ENCODE data around the gene SUMF1.

The SUMF1 gene

GRCh38 chr3:4492208-4493013 is 25.3 kb upstream of the SUMF1 start:
- no peak for TF ChIP-seq EGR1 (IDR thresholded peaks at IDR 0.05)
- TF ChIP-seq YY1 (IDR thresholded peaks at IDR 0.05; ENCODE audit: low read depth) = no peak
- TF ChIP-seq RAD21 (IDR thresholded peaks at IDR 0.05; ENCODE audit: low read depth) = no peak
- 0 out of 2 replicates have a peak, but pooled peaks have one; percentile 0 for TF ChIP-seq MAX (IDR thresholded peaks at IDR 0.05)
- no peak for TF ChIP-seq CREB1 (IDR thresholded peaks at IDR 0.05; ENCODE audit: low read depth)
- TF ChIP-seq TCF12 (IDR thresholded peaks at IDR 0.05; ENCODE audit: low read depth) = no peak
- TF ChIP-seq NFIC (IDR thresholded peaks at IDR 0.05) = no peak

DNA sequence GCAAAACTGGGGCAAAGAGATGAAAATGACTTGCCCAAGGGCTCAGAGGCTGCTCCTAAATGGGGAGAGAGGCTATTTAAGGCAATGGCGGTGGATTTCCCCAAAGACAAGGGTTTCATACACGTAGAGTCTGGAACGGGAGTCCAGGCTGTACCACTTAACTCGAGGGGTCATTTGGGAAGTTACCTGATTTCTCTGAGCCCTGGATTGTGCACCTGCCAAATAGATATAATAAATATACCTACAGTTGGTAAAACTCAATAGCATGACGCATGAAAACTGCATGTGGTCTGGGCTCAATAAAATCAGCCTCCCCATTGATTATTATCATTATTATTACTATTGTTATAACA is 24.8 kb upstream of the SUMF1 start:
- TF ChIP-seq NFIC (IDR thresholded peaks at IDR 0.05) (no peak), EGR1 (IDR thresholded peaks at IDR 0.05) (no peak), EP300 (IDR thresholded peaks at IDR 0.05; ENCODE audit: borderline replicate concordance) (no peak), TCF12 (IDR thresholded peaks at IDR 0.05; ENCODE audit: low read depth) (no peak), TAF1 (IDR thresholded peaks at IDR 0.05; ENCODE audit: low read depth) (no peak)

GRCh38 chr3:4478261-4478660 is 11.2 kb upstream of the SUMF1 start:
- TF ChIP-seq CREB1 (IDR thresholded peaks at IDR 0.05; ENCODE audit: low read depth) = no peak
- TF ChIP-seq NFIC (IDR thresholded peaks at IDR 0.05) = no peak
- no peak for TF ChIP-seq YY1 (IDR thresholded peaks at IDR 0.05; ENCODE audit: low read depth)
- TF ChIP-seq EP300 (IDR thresholded peaks at IDR 0.05; ENCODE audit: borderline replicate concordance) = no peak
- no peak for TF ChIP-seq TEAD4 (IDR thresholded peaks at IDR 0.05)
- no peak for TF ChIP-seq TCF12 (IDR thresholded peaks at IDR 0.05; ENCODE audit: low read depth)
- TF ChIP-seq TAF1 (IDR thresholded peaks at IDR 0.05; ENCODE audit: low read depth) = no peak
- no peak for TF ChIP-seq EGR1 (IDR thresholded peaks at IDR 0.05)
- no peak for TF ChIP-seq FOXM1 (IDR thresholded peaks at IDR 0.05; ENCODE audit: borderline replicate concordance, low read depth)
- TF ChIP-seq MAX (IDR thresholded peaks at IDR 0.05) = no peak
- TF ChIP-seq ZBTB7A (IDR thresholded peaks at IDR 0.05; ENCODE audit: low read depth) = no peak

DNA sequence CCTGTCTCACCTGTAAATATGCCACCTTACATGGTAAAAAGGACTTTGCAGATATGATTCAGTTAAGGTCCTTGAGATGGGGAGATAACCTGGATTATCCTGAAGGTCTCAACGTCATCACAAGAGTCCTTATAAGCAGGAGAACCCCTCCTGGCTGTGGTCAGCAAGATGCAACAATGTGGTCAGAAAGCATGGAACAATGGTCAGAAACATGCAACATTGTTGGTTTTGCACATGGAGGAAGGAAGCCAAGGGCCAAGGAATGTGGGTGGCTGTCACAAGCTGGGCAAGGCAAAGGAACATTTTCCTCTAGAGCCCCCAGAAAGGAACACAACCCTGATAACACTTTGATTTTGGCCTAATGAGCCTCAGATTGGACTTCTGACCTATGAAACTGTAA is 9.4 kb upstream of the SUMF1 start:
- TF ChIP-seq TCF12 (IDR thresholded peaks at IDR 0.05; ENCODE audit: low read depth) (no peak), FOXM1 (IDR thresholded peaks at IDR 0.05; ENCODE audit: borderline replicate concordance, low read depth) (no peak), RAD21 (IDR thresholded peaks at IDR 0.05; ENCODE audit: low read depth) (no peak), TAF1 (IDR thresholded peaks at IDR 0.05; ENCODE audit: low read depth) (no peak), CEBPB (IDR thresholded peaks at IDR 0.05) (no peak), ZBTB7A (IDR thresholded peaks at IDR 0.05; ENCODE audit: low read depth) (no peak), NFIC (IDR thresholded peaks at IDR 0.05) (no peak), EGR1 (IDR thresholded peaks at IDR 0.05) (no peak)

- TF ChIP-seq FOXM1 (IDR thresholded peaks at IDR 0.05; ENCODE audit: borderline replicate concordance, low read depth) (no peak), TEAD4 (IDR thresholded peaks at IDR 0.05) (no peak), EGR1 (IDR thresholded peaks at IDR 0.05) (no peak), TCF12 (IDR thresholded peaks at IDR 0.05; ENCODE audit: low read depth) (no peak), MAX (IDR thresholded peaks at IDR 0.05) (no peak), TAF1 (IDR thresholded peaks at IDR 0.05; ENCODE audit: low read depth) (no peak), CREB1 (IDR thresholded peaks at IDR 0.05; ENCODE audit: low read depth) (no peak), REST (IDR thresholded peaks at IDR 0.05; ENCODE audit: low read depth) (no peak), ZBTB7A (IDR thresholded peaks at IDR 0.05; ENCODE audit: low read depth) (no peak), NFIC (IDR thresholded peaks at IDR 0.05) (no peak), YY1 (IDR thresholded peaks at IDR 0.05; ENCODE audit: low read depth) (no peak), EP300 (IDR thresholded peaks at IDR 0.05; ENCODE audit: borderline replicate concordance) (no peak)
- TF ChIP-seq, protein P1, sequence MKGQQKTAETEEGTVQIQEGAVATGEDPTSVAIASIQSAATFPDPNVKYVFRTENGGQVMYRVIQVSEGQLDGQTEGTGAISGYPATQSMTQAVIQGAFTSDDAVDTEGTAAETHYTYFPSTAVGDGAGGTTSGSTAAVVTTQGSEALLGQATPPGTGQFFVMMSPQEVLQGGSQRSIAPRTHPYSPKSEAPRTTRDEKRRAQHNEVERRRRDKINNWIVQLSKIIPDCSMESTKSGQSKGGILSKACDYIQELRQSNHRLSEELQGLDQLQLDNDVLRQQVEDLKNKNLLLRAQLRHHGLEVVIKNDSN (IDR thresholded peaks at IDR 0.05) = no peak
These were observed 8.7 kb upstream of the SUMF1 start for GRCh38 chr3:4475804-4476203.

DNA sequence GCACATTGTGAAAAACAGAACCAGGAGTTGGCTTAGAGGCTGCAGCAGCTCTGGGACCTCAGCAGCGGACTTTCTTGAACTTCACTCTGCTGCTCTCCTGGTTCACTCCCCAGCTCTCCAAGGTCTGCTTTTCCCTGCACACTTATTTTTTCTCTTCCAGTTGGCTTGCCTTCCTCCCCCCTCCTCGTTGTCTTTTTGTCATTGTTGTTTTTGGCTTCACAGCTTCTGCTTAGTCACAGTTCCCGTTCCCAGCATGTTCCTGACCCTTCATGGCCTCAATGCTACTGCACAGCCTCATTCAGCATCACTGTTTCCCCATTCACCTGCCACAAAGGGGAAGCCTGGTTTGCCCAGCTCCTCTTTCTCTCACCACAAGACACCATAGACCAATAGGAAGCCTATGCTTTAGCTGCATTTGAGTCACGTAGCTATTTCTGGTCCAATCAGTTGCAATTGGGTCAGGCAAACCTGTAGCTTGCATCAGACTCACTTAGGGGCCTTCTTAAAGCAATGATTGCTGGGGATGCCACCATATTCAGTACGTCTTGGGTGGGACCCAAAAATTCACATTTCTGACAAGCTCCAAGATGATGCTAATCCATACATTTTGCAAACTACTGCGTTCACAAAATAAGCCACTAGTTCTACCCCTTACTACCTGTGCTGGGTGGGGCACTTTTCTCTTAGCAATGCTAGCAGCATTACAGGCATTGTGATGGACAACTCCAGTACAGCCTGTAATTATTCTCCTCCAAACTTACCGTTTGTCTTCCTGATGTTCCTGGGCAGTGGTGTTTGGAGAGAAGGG is 7.8 kb upstream of the SUMF1 start:
- TF ChIP-seq TAF1 (IDR thresholded peaks at IDR 0.05; ENCODE audit: low read depth) (no peak), EP300 (IDR thresholded peaks at IDR 0.05; ENCODE audit: borderline replicate concordance) (no peak), MAX (IDR thresholded peaks at IDR 0.05) (no peak), NFIC (IDR thresholded peaks at IDR 0.05) (no peak), EGR1 (IDR thresholded peaks at IDR 0.05) (no peak), YY1 (IDR thresholded peaks at IDR 0.05; ENCODE audit: low read depth) (no peak)
- TF ChIP-seq, protein P1 (IDR thresholded peaks at IDR 0.05) = no peak

All from Ishikawa (cell line).